Stimulated activated CD8-positive, alpha-beta memory T cell treated with anti-CD3 and anti-CD28 coated beads, Interleukin-2, amount 100 ng/mL, for 1 hour (primary cell): ENCODE results near the gene TRIL.

Experiments used
- DNase-seq, 2 donors: peaks; one replicate each; pipeline ENCODE4 v3.0.0-alpha.2; 2020; ENCODE audit warnings: low read depth in 2 of 2

Gene TRIL

GRCh38 chr7:28940741-28941384 is 17.3 kb downstream of the TRIL start:
- DNase-seq = no peak

DNA sequence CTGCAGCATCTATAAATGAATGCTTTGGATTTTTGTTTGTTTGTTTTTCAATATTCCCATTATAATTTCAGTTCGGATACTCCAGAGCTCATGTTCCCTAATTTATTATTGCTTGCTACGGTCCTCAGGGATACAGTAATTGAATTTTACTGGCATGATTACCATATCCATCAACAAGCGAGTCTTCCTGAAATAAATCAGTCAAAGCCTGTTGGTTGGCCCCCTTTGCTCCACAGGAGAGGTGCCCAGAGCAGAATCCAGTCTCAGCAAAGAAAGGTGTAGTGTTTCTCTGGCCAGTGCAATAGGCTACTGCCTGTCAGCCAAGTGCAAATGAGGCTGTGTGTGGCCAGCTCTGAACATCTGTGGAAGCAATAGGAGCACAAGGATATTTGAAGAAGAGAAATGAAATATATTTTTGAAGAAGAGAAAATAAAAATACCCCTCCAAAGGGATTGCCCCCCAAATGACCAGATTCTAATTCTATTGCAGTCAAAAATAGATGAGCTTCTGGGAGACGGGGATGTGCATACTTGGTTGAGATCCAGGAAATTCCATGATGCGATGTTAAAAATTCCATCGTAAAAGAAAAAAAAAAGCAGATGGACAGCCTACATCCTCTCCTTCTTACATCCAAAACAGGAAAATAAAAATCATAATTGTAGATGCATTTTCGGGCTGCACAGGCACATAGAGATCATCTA is 18.1 kb downstream of the TRIL start:
- DNase-seq = no peak

DNA sequence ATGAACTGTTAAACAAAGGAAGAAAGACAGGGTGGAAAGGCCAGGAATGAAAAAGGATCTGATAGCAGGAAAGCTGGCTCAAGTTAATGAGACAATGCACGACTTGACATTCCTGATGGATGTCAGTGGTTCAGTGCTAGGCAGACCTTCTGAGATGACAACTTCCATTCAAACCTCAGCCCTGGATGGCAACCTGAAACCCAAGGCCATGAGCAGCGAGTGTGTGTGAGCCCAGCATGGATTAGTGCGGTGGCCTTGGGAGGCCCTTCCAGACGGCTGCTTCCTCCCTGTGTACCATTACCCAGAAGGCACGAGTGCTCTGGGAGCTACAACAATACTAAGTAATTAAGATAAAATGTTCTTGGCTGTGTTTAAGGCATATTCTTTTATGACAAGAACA is 18.8 kb downstream of the TRIL start:
- no peak for DNase-seq

DNA sequence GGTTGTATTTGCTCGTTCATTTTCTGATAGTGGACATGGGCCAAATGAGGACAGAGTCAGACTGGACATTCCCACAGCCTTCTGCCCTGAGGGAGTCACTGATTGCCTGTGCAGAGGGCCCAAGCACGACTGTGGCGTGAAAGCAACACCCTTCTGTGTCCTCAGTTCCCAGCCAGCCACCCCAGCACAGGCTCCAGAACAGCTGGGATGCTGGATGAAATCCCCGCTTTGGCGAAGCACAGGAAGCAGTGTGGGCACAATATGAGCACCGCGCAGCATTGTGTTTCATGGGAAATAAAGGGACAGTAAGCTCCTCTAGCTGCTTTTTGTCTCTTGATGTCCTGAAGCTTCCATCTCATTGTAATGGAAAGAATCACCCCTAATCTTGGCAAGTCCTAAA is 20.5 kb downstream of the TRIL start:
- no peak for DNase-seq

- no peak for DNase-seq
Measured at GRCh38 chr7:28937103-28937502, 21.0 kb downstream of the TRIL start.

GRCh38 chr7:28933846-28934320 is 24.2 kb downstream of the TRIL start:
- no peak for DNase-seq

GRCh38 chr7:28931565-28931964 is 26.6 kb downstream of the TRIL start:
- DNase-seq = no peak

DNA sequence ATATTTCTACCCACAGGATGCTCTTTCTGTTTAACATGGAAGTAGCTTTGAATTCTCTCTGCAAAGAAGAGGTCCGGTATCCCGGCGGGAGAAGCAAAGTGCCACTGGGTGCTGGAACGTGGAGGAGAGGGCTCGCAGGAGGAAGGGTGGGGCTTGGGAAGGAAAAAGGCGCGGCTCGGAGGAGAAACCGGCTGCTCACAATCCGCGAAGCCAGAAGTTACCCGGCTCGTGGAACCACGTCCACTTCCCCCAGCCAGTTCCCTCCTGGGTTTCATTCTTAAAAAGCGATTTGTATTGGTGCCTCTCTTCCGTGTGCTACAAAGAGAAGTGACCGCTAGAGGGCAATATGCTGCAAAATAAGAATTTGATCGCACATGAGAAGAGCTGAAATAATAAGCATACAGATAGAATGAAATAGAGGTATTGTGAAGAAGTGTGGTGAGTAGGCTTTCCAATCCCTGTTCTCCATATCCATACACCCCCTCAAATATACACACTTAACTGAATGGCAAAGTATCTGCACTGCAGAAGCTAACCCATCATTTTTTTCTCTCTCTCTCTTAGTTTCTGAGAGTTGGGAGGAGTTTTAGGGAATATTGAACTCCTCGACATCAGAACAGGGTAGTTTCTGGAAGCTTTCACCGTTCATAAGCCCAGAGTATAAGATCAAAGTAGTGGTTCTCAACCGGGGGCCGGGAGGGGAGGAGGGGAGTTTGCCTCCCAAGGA is 31.1 kb downstream of the TRIL start:
- DNase-seq = no peak

DNA sequence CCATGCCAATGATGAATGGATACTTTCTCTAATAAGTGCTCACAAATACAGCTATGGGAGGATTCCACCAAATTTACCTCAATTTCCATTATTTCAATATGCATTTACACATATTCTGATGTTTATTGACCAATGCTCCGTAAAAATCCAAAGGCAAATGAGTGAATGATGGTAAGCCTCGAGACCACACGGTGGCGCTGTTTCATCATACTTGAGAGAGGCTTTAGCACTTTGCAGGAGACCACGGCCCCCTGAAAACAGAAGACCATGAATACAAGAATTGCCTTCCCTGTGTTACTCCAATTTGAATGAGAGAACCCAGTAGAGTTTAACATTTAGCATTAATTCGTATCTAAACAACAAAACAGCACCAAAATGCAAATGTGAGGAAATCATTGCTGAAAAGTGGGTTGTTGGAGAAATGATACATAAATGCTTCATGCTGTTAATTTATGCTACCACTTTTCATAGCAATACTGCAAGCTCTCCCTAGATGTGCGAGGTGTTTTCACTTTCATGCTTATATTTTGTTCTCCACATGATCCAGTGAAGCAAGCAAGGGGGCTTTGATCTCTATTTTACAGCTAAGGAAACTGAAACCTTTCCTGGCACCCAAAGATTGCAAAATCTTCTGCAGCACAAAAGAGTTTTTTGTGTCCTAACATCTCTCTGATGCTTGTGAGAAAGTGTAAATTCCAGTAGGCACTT is 35.4 kb downstream of the TRIL start:
- DNase-seq = peak; percentile 38 to 43

- DNase-seq = no peak
Measured at GRCh38 chr7:28921822-28922221, 36.3 kb downstream of the TRIL start.

DNA sequence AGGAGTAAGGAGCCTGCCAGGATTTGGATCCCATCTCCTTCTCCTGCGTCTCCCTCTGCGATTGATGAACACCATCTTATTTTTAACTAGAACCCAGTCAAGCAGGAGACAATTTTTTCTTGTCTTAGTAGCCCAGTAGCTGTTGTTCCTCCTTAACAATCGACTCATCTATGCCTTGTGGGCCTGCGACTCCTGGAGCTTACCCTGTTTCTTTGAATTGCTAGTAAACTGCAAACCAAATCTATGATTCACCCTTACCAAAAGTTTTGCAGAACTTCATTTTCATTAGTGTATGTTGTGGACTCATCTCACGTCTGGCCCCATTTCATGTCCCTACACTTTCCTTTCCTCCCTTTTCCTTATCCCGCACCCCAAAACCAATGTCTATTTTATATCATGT is 37.7 kb downstream of the TRIL start:
- DNase-seq = no peak

DNA sequence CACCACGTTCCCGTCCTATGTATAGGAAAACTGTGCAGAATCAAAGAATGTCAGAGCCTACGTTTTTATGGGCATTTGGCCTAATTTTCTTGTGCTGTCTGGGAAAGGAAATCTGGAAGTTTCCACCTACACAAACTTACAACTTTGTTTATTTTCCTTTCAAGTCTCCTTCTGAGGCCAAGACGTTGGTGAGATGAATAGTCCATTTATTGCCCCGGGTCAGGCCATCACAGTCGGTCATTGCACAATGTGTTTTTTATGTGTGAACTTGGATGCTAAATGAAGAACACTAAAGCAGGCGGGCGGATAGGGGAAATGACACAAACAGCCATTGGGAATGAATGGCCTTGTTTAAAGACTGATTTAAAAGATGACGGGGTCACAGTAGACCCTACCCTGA is 38.6 kb downstream of the TRIL start:
- DNase-seq = no peak

- DNase-seq = no peak
Measured at GRCh38 chr7:28908775-28909174, 49.4 kb downstream of the TRIL start.

GRCh38 chr7:28905464-28905863 is 52.7 kb downstream of the TRIL start:
- no peak for DNase-seq

GRCh38 chr7:28904578-28905048 is 53.5 kb downstream of the TRIL start:
- DNase-seq = no peak

DNA sequence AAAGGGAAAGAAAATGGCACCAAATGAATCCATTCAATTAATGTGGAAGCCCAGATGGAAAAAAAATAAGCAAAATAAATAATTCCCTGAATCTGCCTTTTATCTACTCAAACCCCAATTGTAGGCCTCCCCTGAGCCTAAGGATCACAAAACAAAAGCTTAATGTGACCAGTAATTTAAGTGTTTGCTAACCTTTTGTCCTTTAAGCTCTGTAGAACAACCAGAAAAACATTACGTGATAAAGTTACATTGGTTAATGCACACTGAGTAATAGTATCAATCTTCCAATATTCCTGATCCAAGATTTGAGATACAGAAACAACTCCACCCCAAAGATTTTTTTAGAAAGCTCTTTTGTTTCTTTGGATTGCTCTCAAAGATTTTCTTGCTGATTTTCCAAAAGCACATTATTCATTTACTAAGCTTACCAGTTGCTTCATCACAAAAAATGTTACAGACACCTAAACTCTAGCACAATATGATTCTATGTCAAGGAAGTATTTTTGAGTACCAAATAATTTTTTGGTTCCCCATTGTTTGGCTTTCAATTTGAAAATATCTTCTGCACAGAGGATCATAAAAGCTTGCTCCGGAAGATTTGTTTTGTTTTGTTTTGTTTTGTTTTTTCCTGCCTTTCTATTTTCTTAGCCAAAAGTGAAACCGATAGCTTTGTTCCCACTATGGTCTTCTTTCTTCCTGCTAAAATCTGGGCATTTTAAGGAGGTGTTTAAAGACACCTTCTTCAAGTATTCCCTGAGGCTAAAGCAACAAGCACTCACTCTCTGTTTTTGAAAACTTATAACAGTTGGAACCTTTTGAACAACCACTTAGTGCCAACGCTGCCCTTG is 54.2 kb downstream of the TRIL start:
- no peak for DNase-seq
